ENCODE results near the gene FEM1A.
"Not testable (repeated sequence)": the region's sequence is repeated elsewhere in the genome, so short reads cannot be mapped to it uniquely, and the experiment has no call there.

The FEM1A gene

DNA sequence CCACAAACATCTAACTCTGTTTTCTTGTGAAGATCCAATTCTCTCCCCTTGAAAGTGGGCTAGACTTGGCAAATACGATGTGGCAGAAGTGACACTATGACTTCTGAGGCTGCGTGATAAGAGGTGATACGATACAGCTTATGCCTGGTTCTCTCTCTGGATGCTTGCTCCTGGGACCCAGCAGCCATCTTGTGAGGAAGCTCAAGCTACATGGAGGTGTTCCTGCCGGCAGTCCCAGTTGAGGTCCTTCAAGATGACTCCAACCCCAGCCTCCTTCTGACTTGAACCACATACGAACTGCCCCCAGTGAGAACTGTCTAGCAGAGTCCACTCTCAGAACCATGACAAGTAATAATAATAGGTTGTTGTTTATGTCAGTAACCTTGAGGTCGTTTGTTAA, 10.7 kb upstream of the FEM1A start:
- no peaks in the 10 kb centered on the region for H3K9me3 ChIP-seq (replicated peaks in 1 of 2; ENCODE audit: control insufficient read depth in 2 of 2, insufficient read depth in 1 of 2, low read depth in 1 of 2, low read length in 2 of 2)
- H3K4me1 ChIP-seq (ENCODE audit: control insufficient read depth in 2 of 2, insufficient read depth in 1 of 2, low read depth in 1 of 2, low read length in 2 of 2): peaks cover 3 to 4% of the 10 kb centered on the region in 2 donors
- no peak for DNase-seq (ENCODE audit: low spot score)
- H4K8ac ChIP-seq (ENCODE audit: low read depth, low read length): no peak overlapping the region
- WGBS, 2 donors (ENCODE audit: extremely low coverage in 2 of 2, insufficient read length in 2 of 2, insufficient replicate concordance in 1 of 2): no CpG with 5 or more reads among the region's 6 CpGs
- no peak overlapping the region for H3K27ac ChIP-seq (replicated peaks; ENCODE audit: low read length)
- H3K18ac ChIP-seq (ENCODE audit: low read length): no peak overlapping the region
- H3K23ac ChIP-seq (ENCODE audit: low read depth, low read length, poor library complexity): no peak overlapping the region
- H3K36me3 ChIP-seq (replicated peaks in 1 of 2; ENCODE audit: control insufficient read depth in 2 of 2, insufficient read depth in 2 of 2, low read length in 2 of 2): no peaks in the 10 kb centered on the region
- no peak overlapping the region for H2BK5ac ChIP-seq (ENCODE audit: low read length)
- no peak overlapping the region for H2AK5ac ChIP-seq (ENCODE audit: low read depth, low read length)
- no peak overlapping the region for H2BK12ac ChIP-seq (ENCODE audit: low read length)
- no peak overlapping the region for H2AFZ ChIP-seq (ENCODE audit: low read length)
- H3K79me1 ChIP-seq (ENCODE audit: low read depth, low read length): peaks cover 1% of the 10 kb centered on the region
- no peak overlapping the region for H4K91ac ChIP-seq (ENCODE audit: low read depth, low read length, poor library complexity)
- H3K4me3 ChIP-seq (ENCODE audit: low read length in 2 of 2): no peak overlapping the region
- no peak overlapping the region for H3K14ac ChIP-seq (ENCODE audit: low read length)
- no peak overlapping the region for H2BK120ac ChIP-seq (ENCODE audit: low read depth, low read length)
- no peak overlapping the region for H3K4ac ChIP-seq (ENCODE audit: low read length)
- H2BK15ac ChIP-seq (ENCODE audit: low read length): no peak overlapping the region
- no peak overlapping the region for H3K9ac ChIP-seq (ENCODE audit: low read depth, low read length, poor library complexity)
- no peaks in the 10 kb centered on the region for H3K27me3 ChIP-seq (ENCODE audit: control insufficient read depth in 3 of 3, insufficient read depth in 3 of 3, low read depth in 1 of 3, low read length in 3 of 3)
- no peak overlapping the region for H3K4me2 ChIP-seq (ENCODE audit: insufficient read depth, low read length, poor library complexity, severe bottlenecking)

DNA sequence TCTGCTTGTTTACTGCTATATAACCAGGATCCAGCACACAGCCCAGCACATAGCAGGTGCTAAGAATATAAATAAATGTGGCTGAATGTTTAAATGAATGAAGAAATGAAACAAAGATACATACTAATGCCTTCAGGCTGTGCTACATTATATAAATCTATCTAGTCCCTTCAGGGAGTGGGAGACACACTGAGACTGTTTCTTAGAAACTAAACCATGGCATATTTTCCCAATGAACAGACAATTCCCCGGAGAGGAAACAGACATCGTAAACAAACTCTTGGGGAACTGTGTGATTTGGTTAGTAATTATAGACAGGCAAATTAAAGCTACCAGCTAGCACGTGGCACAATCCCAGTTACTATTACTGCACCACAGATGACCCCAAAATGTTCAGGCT, 9.7 kb upstream of the FEM1A start:
- Histone ChIP-seq H4K91ac (ENCODE audit: low read depth, low read length, poor library complexity) (no peak overlapping the region), H4K8ac (ENCODE audit: low read depth, low read length) (no peak overlapping the region)
- no CpG with 5 or more reads among the region's 3 CpGs for WGBS, 2 donors (ENCODE audit: extremely low coverage in 2 of 2, insufficient read length in 2 of 2, insufficient replicate concordance in 1 of 2)

DNA sequence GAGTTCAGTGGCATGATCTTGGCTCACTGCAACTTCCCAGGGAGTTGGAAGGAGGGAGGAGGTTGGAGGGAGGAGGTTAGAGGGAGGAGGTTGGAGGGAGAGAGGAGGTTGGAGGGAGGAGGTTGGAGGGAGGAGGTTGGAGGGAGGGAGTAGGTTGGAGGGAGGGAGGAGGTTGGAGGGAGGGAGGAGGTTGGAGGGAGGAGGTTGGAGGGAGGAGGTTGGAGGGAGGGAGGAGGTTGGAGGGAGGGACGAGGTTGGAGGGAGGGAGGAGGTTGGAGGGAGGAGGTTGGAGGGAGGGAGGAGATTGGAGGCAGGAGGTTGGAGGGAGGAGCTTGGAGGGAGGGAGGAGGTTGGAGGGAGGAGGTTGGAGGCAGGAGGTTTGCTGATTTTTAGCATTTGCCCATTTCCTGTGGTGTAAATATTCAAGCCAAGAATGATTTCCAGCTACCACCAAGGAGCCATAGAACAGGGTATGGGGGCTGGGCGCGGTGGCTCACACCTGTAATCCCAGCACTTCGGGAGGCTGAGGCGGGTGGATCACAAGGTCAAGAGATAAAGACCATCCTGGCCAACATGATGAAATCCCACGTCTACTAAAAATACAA, 5.0 kb upstream of the FEM1A start:
- H3K27me3 ChIP-seq (ENCODE audit: control insufficient read depth in 3 of 3, insufficient read depth in 3 of 3, low read depth in 1 of 3, low read length in 3 of 3); H2BK15ac ChIP-seq (ENCODE audit: low read length); H3K18ac ChIP-seq (ENCODE audit: low read length); H3K14ac ChIP-seq (ENCODE audit: low read length); DNase-seq (ENCODE audit: low spot score); H3K9me3 ChIP-seq (replicated peaks in 1 of 2; ENCODE audit: control insufficient read depth in 2 of 2, insufficient read depth in 1 of 2, low read depth in 1 of 2, low read length in 2 of 2); H2BK120ac ChIP-seq (ENCODE audit: low read depth, low read length); H2AFZ ChIP-seq (ENCODE audit: low read length); H3K27ac ChIP-seq (replicated peaks; ENCODE audit: low read length); H3K9ac ChIP-seq (ENCODE audit: low read depth, low read length, poor library complexity); H2BK5ac ChIP-seq (ENCODE audit: low read length); H3K79me1 ChIP-seq (ENCODE audit: low read depth, low read length); H3K4me1 ChIP-seq (ENCODE audit: control insufficient read depth in 2 of 2, insufficient read depth in 1 of 2, low read depth in 1 of 2, low read length in 2 of 2); H2AK5ac ChIP-seq (ENCODE audit: low read depth, low read length); H3K4me2 ChIP-seq (ENCODE audit: insufficient read depth, low read length, poor library complexity, severe bottlenecking); H3K36me3 ChIP-seq (replicated peaks in 1 of 2; ENCODE audit: control insufficient read depth in 2 of 2, insufficient read depth in 2 of 2, low read length in 2 of 2); H3K4ac ChIP-seq (ENCODE audit: low read length); H4K91ac ChIP-seq (ENCODE audit: low read depth, low read length, poor library complexity); H4K8ac ChIP-seq (ENCODE audit: low read depth, low read length); H3K23ac ChIP-seq (ENCODE audit: low read depth, low read length, poor library complexity); H3K4me3 ChIP-seq (ENCODE audit: low read length in 2 of 2): not testable (repeated sequence)
- 100% methylated on average over 1 of the region's 6 CpGs; no CpG with 5 or more reads in 1 of the 2 donors for WGBS, 2 donors (ENCODE audit: extremely low coverage in 2 of 2, insufficient read length in 2 of 2, insufficient replicate concordance in 1 of 2)
- peak overlapping the region; percentile 11 for H2BK12ac ChIP-seq (ENCODE audit: low read length)

More for the DNA sequence above, 9.7 kb upstream of the FEM1A start:
- no peaks in the 10 kb centered on the region for H3K9me3 ChIP-seq (replicated peaks in 1 of 2; ENCODE audit: control insufficient read depth in 2 of 2, insufficient read depth in 1 of 2, low read depth in 1 of 2, low read length in 2 of 2)
- peaks cover 0 to under 1% of the 10 kb centered on the region in 2 donors for H3K4me1 ChIP-seq (ENCODE audit: control insufficient read depth in 2 of 2, insufficient read depth in 1 of 2, low read depth in 1 of 2, low read length in 2 of 2)
- H2BK15ac ChIP-seq (ENCODE audit: low read length): no peak overlapping the region
- H3K36me3 ChIP-seq (replicated peaks in 1 of 2; ENCODE audit: control insufficient read depth in 2 of 2, insufficient read depth in 2 of 2, low read length in 2 of 2): no peaks in the 10 kb centered on the region
- H2BK5ac ChIP-seq (ENCODE audit: low read length): no peak overlapping the region
- H3K9ac ChIP-seq (ENCODE audit: low read depth, low read length, poor library complexity): no peak overlapping the region
- no peak overlapping the region for H2BK12ac ChIP-seq (ENCODE audit: low read length)
- no peak overlapping the region for H3K27ac ChIP-seq (replicated peaks; ENCODE audit: low read length)
- H3K4me3 ChIP-seq (ENCODE audit: low read length in 2 of 2): no peak overlapping the region
- H3K4me2 ChIP-seq (ENCODE audit: insufficient read depth, low read length, poor library complexity, severe bottlenecking): no peak overlapping the region
- H2BK120ac ChIP-seq (ENCODE audit: low read depth, low read length): no peak overlapping the region
- H3K79me1 ChIP-seq (ENCODE audit: low read depth, low read length): peaks cover 1% of the 10 kb centered on the region
- H2AK5ac ChIP-seq (ENCODE audit: low read depth, low read length): no peak overlapping the region
- no peak overlapping the region for H3K18ac ChIP-seq (ENCODE audit: low read length)
- H2AFZ ChIP-seq (ENCODE audit: low read length): no peak overlapping the region
- no peak overlapping the region for H3K14ac ChIP-seq (ENCODE audit: low read length)
- H3K23ac ChIP-seq (ENCODE audit: low read depth, low read length, poor library complexity): no peak overlapping the region
- H3K27me3 ChIP-seq (ENCODE audit: control insufficient read depth in 3 of 3, insufficient read depth in 3 of 3, low read depth in 1 of 3, low read length in 3 of 3): no peaks in the 10 kb centered on the region
- no peak for DNase-seq (ENCODE audit: low spot score)
- no peak overlapping the region for H3K4ac ChIP-seq (ENCODE audit: low read length)

DNA sequence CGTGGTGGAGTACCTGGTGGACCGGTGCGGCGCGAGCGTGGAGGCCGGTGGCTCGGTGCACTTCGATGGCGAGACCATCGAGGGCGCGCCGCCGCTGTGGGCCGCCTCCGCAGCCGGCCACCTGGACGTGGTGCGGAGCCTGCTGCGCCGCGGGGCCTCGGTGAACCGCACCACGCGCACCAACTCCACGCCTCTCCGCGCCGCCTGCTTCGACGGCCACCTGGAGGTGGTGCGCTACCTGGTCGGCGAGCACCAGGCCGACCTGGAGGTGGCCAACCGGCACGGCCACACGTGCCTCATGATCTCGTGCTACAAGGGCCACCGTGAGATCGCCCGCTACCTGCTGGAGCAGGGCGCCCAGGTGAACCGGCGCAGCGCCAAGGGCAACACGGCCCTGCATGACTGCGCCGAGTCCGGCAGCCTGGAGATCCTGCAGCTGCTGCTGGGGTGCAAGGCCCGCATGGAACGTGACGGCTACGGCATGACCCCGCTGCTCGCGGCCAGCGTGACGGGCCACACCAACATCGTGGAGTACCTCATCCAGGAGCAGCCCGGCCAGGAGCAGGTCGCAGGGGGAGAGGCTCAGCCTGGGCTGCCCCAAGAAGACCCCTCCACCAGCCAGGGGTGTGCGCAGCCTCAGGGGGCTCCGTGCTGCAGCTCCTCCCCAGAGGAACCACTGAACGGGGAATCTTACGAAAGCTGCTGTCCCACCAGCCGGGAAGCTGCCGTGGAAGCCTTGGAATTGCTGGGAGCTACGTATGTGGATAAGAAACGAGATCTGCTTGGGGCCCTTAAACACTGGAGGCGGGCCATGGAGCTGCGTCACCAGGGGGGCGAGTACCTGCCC, 708 bp downstream of the FEM1A start:
- H2AFZ ChIP-seq (ENCODE audit: low read length): peak overlapping the region; percentile 78
- H3K14ac ChIP-seq (ENCODE audit: low read length): peak overlapping the region; percentile 97
- not testable (repeated sequence) for H3K9me3 ChIP-seq (replicated peaks in 1 of 2; ENCODE audit: control insufficient read depth in 2 of 2, insufficient read depth in 1 of 2, low read depth in 1 of 2, low read length in 2 of 2); H3K27me3 ChIP-seq (ENCODE audit: control insufficient read depth in 3 of 3, insufficient read depth in 3 of 3, low read depth in 1 of 3, low read length in 3 of 3); DNase-seq (ENCODE audit: low spot score); H2BK15ac ChIP-seq (ENCODE audit: low read length); H2BK120ac ChIP-seq (ENCODE audit: low read depth, low read length); H3K4ac ChIP-seq (ENCODE audit: low read length); H3K27ac ChIP-seq (replicated peaks; ENCODE audit: low read length); H2BK5ac ChIP-seq (ENCODE audit: low read length); H2BK12ac ChIP-seq (ENCODE audit: low read length)
- peak overlapping the region; percentile 99 for H3K9ac ChIP-seq (ENCODE audit: low read depth, low read length, poor library complexity)
- H3K4me3 ChIP-seq (ENCODE audit: low read length in 2 of 2): peak overlapping the region; percentile 76 to 98
- peaks cover 3 to 11% of the 10 kb centered on the region in 2 donors for H3K4me1 ChIP-seq (ENCODE audit: control insufficient read depth in 2 of 2, insufficient read depth in 1 of 2, low read depth in 1 of 2, low read length in 2 of 2)
- peak overlapping the region; percentile 99 for H3K18ac ChIP-seq (ENCODE audit: low read length)
- peak overlapping the region; percentile 97 for H4K91ac ChIP-seq (ENCODE audit: low read depth, low read length, poor library complexity)
- H3K23ac ChIP-seq (ENCODE audit: low read depth, low read length, poor library complexity): peak overlapping the region; percentile 85
- peak overlapping the region; percentile 89 for H3K4me2 ChIP-seq (ENCODE audit: insufficient read depth, low read length, poor library complexity, severe bottlenecking)
- peaks cover 23 to 47% of the 10 kb centered on the region in 2 donors for H3K36me3 ChIP-seq (replicated peaks in 1 of 2; ENCODE audit: control insufficient read depth in 2 of 2, insufficient read depth in 2 of 2, low read length in 2 of 2)
- H2AK5ac ChIP-seq (ENCODE audit: low read depth, low read length): peak overlapping the region; percentile 75
- peak overlapping the region; percentile 92 for H4K8ac ChIP-seq (ENCODE audit: low read depth, low read length)
- H3K79me1 ChIP-seq (ENCODE audit: low read depth, low read length): peaks cover 21% of the 10 kb centered on the region
- no CpG with 5 or more reads among the region's 75 CpGs for WGBS, 2 donors (ENCODE audit: extremely low coverage in 2 of 2, insufficient read length in 2 of 2, insufficient replicate concordance in 1 of 2)
